Stimulated activated CD8-positive, alpha-beta memory T cell treated with anti-CD3 and anti-CD28 coated beads, Interleukin-15, amount 100 ng/mL, for 24 hours (primary cell): ENCODE data around the gene IGF2BP2.
"Not testable (repeated sequence)": the region's sequence is repeated elsewhere in the genome, so short reads cannot be mapped to it uniquely, and the experiment has no call there.

Experiments
- DNase-seq: peaks from one replicate; pipeline ENCODE4 v3.0.0-alpha.2; 2020; ENCODE audit warnings: low read depth

Gene IGF2BP2

DNA sequence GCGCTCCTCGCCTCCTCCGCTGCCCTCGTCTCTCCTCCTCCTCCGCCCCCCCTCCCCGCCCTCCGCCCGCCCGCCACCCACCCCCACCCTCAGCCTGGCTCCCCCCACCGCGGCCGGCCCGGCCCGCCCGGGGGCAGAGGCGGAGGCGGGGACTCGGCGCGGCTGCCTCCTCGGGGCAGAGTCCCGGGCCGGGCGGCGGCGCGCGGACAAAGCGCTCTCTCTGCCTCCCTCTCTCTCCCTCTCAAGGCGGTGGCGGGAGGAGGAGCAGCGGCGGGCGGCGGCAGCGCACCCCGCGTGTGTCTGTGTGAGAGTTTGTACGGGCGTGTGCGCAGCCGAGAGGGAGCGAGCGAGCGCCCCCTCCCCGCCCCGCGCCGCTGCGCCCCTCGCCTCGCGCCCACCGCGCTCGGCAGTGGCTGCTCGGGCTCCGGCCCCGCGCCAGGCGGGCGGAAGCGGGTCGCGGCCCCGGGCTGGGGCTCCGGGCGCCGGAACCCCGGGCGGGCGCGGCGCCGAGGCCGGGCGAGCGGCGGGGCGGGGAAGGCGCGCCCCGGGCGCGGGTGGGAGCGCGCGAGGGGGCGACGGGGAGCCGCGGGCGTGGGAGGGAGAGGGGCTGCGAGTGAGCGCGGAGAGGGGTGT is at the start of gene IGF2BP2:
Gene IGF2BP2, minus strand, starts transcription at position 37 of the 633 bp plus-strand sequence. CDS start 82 bp downstream, outside the sequence.
- DNase-seq: no peak

DNA sequence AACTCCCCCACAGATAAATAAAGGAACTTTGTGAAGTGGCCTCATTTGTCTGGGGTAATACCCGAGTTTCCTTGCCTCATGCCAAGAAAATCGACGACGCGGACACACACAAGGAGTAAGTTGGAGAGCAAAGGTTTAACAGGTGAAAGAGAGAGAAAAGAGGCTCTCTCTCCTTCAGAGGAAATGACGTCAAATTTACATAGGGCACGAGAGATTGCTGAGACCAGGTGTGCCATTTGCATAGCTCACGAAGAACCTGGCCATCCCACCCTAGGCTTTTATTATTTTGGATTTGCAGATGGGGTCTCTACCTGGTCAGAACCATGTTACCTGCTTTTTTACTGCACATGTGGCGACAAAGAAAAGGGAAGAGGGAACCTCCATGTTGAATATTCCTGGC is 49.3 kb upstream of the IGF2BP2 start:
- no peak for DNase-seq

- DNase-seq: no peak
Measured at GRCh38 chr3:185867650-185868049, 42.8 kb upstream of the IGF2BP2 start.

DNA sequence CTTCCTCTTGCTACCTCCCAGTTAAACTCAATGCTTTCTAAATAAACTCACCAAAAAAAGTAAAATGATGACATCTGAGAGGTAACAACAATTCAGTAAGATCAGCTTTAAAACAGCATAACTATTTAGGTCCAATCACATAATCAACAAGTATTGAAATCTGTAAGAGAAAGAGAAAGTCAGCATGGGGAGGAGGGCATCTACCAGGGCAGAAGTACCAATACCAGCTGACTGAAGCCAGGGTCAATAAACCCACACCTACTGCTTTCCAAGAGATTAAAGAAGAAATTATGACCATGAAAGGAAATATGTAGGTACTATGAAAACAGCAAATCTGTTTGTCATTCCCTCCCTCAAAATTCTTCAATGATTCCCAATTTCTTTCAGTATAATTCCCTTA is 42.2 kb upstream of the IGF2BP2 start:
- no peak for DNase-seq

DNA sequence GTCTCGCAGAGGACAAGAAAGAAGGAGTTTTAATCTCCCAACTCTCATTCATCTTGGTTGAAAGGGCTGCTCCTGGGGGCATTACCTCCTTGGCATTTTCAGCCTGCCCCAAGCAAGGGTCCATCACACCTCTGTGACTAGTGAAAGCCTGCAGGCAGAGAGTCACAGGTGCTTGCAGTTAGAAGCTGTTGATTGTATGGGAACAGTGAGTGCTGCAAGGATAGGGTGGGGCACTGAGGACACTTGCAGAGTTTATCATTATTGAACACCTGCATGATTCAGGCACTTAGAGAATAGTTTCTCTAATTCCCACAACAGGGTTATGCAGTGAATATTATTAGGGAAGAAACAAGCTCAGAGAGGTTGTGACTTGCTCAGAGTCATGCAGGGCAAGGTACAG is 41.7 kb upstream of the IGF2BP2 start:
- no peak for DNase-seq

DNA sequence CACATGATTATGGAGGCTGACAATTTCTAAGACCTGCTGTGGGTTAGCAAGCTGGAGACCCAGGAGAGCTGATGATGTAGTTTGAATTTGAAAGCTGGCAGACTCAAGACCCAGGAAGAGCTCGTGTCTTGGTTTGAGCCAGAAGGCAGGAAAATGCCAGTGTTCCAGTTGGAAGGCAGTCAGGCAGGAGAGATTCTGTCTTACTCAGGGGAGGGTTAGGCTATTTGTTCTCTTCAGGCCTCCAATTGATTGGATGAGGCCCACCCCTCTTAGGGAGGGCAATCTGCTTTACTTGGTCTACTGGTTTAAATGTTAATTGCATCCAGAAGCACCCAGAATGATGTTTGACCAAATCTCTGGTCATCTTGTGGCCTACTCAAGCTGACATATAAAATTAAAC is 40.4 kb upstream of the IGF2BP2 start:
- DNase-seq: no peak

GRCh38 chr3:185864767-185865166 is 39.9 kb upstream of the IGF2BP2 start:
- DNase-seq: no peak

- DNase-seq: no peak
Measured at GRCh38 chr3:185862920-185863319, 38.1 kb upstream of the IGF2BP2 start.

DNA sequence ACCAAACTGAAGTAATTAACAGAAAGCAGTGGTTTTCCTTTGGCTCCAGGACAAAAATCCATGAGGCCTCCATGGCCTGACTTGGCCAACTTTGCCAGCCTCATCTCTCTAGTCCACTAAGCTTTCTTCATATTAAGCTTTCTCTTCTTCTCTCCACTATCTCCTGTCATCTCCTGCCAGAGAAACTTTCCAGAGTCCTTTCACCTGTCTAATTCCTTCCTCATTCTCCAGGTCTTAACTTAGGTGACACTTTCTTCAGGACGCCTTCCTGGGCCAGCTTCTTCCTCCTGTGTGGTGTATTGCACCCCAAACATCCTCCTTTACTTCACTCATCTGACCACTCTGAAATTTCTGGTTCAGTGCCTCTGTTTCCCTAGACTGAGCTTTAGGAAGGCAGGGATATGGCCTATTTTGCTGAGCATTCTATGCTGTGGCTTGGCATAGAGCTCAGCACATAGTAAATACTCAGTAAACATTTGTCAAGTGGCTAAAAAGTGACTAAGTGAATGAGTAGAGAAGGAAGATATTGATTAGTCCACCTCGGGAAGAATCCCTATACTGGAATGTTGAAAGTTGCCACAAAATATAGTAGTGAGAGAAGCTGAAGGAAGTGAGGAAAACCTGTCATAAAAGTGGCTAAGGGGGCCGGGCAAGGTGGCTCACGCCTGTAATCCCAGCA is 34.6 kb upstream of the IGF2BP2 start:
- no peak for DNase-seq

DNA sequence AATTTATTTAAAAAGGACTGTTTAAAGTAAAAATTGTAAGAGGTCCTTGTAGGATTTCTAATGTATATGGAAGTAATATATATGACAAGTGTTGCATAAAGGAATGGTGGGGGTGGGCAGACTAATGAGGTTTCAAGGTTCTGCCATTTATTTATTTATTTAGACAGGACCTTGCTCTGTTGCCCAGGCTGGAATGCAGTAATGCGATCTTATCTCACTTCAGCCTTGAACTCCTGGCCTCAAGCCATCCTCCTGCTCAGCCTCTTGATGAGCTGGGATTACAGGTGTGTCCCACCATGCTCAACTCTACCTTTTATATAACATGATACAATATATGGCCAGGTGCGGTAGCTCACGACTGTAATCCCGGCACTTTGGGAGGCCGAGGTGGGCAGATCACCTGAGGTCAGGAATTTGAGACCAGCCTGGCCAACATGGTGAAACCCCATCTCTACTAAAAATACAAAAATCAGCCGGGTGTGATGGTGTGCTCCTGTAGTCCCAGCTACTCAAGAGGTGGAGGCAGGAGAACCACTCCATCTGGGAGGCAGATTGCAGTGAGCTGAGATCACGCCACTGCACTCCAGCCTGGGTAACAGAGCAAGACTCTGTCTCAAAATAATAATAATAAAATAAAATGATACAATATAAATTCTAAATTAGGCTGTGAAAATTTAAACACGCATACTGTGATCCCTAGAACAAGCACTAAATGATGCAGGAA is 33.8 kb upstream of the IGF2BP2 start:
- no peak for DNase-seq

DNA sequence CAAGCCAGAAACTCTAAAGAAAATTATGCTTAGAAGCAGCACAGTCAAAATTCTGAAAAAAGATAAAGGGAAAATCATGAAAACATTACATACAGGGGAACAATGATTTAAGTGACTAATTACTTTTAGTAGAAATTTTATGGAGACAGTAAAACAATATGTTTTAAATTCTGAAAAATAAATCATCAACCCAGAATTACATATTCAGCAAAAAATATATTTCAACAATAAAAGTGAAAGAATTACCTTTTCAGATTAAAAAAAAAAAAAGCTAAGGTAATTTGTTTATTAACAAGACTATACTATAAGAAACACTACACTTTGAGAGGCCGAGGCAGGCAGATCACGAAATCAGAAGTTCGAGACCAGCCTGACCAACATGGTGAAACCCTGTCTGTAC is 32.4 kb upstream of the IGF2BP2 start:
- no peak for DNase-seq

GRCh38 chr3:185856652-185857051 is 31.8 kb upstream of the IGF2BP2 start:
- no peak for DNase-seq

GRCh38 chr3:185853771-185854170 is 28.9 kb upstream of the IGF2BP2 start:
- not testable (repeated sequence) for DNase-seq

DNA sequence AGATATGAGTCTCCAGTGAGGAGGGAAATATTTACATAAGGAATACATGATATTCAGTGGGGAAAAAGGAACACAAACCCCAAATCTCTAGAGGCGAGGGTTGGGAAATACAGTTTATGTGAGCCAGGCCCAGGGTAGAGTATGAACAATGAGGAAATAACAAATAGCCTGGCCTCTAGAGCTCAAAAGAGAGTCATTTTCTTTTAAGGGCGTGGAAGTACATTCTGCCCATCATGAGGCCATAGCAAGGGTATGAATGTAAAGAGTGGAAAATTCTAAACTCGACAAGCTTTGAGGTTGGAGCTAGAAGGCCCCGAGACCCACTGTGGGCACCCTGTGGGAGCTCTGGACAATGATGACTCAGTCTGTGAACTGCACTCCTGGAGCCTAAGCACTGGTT is 27.8 kb upstream of the IGF2BP2 start:
- no peak for DNase-seq

DNA sequence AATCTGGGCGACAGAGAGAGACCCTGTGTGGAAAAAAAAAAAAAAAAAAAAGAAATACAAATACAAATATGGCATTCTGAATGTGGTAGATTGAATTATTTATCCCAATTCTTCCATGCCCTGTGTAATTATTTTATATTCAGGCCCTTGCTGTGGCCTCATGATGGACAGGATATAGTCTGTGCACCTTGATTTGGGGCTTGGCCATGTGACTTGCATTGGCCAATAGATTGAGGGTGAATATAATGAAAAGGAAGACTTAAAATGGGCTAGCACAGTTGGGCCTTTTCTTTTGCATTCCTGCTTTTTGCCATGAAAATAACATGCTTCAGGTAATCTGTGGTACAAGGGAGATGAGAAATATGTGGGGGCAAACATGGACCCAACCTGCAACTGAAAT is 27.1 kb upstream of the IGF2BP2 start:
- DNase-seq: no peak

DNA sequence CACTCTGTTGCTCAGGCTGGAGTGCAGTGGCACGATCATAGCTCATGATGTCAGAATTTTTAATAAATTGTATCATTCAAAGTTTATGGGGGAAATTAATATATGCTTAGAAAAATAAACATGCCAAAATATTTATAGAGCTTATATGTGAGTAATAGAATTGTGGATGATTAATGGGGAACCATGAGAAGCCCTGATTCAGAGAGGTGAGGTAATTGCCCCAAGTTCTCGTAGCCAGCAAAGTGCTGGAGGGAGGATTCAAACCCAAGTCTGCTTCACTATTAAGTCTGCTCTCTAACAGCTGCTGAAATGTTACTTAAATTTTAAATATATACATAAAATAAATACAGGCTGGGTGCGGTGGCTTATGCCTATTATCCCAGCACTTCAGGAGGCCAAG is 26.2 kb upstream of the IGF2BP2 start:
- no peak for DNase-seq

DNA sequence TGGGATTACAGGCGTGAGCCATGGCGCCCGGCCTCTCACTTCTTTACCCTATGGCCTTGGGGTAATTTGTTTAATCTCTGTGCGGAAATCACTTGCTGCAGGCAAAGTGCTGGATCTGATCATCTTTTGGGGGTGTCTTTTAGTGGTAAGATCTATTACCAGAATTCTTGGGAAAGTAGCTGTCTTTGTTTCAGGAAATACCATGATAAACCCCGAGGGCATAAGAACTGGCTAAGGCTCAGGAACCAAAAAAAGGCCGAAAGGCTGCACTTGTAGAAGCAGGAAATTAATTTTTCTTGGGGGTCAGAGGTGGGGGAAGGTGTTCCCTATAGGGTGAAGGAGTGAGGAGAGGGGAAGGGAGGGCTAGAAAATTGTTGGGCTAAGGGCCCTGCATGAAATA is 22.7 kb upstream of the IGF2BP2 start:
- DNase-seq: no peak

GRCh38 chr3:185846037-185846436 is 21.2 kb upstream of the IGF2BP2 start:
- DNase-seq: no peak

- DNase-seq: no peak
Measured at GRCh38 chr3:185844051-185844450, 19.2 kb upstream of the IGF2BP2 start.

GRCh38 chr3:185843635-185844034 is 18.8 kb upstream of the IGF2BP2 start:
- DNase-seq: no peak

GRCh38 chr3:185843126-185843525 is 18.3 kb upstream of the IGF2BP2 start:
- no peak for DNase-seq

DNA sequence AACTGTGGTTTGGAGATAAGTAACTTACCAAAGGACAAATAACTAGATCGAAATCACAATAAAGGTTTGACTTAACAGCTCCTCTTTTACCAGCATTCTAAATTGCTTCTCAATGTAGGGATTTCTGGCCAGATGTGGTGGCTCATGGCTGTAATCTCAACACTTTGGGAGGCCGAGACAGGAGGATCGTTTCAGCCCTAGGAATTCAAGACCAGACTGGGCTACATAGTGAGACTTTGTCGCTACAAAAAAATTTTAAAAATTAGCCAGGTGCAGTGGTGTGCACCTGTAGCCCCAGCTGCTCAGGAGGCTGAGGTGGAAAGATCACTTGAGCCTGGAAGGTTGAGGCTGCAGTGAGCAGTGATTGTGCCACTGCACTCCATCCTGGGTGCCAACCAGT is 17.4 kb upstream of the IGF2BP2 start:
- DNase-seq: no peak

- not testable (repeated sequence) for DNase-seq
Measured at GRCh38 chr3:185838417-185838989, 13.7 kb upstream of the IGF2BP2 start.
